Measurements from ENCODE around the gene ESR1. TPM values are rescaled to one million over a fixed set of nuclear protein-coding genes. Genes with fewer than 3 reads are reported as not detected.

Gene ESR1
- total RNA-seq, 1 experiment from 2014 or later = not detected

GRCh38 chr6:151961809-151962208 lies 154.3 kb downstream of the ESR1 start:
- no peak overlapping the region for H3K4me2 ChIP-seq (ENCODE audit: insufficient read depth, insufficient read length, low read length)
- no peak overlapping the region for H4K8ac ChIP-seq (replicated peaks; ENCODE audit: insufficient read length, low read depth, low read length)
- DNase-seq = no peak
- H3K18ac ChIP-seq (ENCODE audit: insufficient read length, low read depth, low read length) = no peak overlapping the region
- no peaks in the 10 kb centered on the region for H3K79me2 ChIP-seq (ENCODE audit: insufficient read depth, low read length)
- no peak overlapping the region for H3K27ac Mint-ChIP-seq
- no peaks in the 10 kb centered on the region for H3K23me2 ChIP-seq (ENCODE audit: insufficient read length, low read depth, low read length, poor library complexity, severe bottlenecking)
- no peaks in the 10 kb centered on the region for H3K4me1 Mint-ChIP-seq
- H3K56ac ChIP-seq (ENCODE audit: insufficient read length, low read depth, low read length) = no peak overlapping the region
- H2AFZ ChIP-seq (ENCODE audit: low read length) = no peak overlapping the region
- H3K23ac ChIP-seq (ENCODE audit: insufficient read length, low read depth, low read length) = no peak overlapping the region
- H3K9ac ChIP-seq (ENCODE audit: extremely low read depth, insufficient read length, low read length) = no peak overlapping the region
- no peak overlapping the region for H2BK15ac ChIP-seq (ENCODE audit: low read depth, low read length)
- no peak overlapping the region for H2BK20ac ChIP-seq (ENCODE audit: low read depth, low read length, poor library complexity, severe bottlenecking)
- no peaks in the 10 kb centered on the region for H3K79me1 ChIP-seq (ENCODE audit: insufficient read depth, low read depth, low read length, poor library complexity, severe bottlenecking)
- H2BK5ac ChIP-seq (ENCODE audit: insufficient read length, low read length) = no peak overlapping the region
- H3K9me3 Mint-ChIP-seq = no peaks in the 10 kb centered on the region
- no peak overlapping the region for H4K5ac ChIP-seq (ENCODE audit: insufficient read length, low read depth, low read length)
- H3K36me3 Mint-ChIP-seq (ENCODE audit: insufficient read depth in 1 of 3, low read depth in 3 of 3) = no peaks in the 10 kb centered on the region
- no peak overlapping the region for H3T11ph ChIP-seq (ENCODE audit: low read length)
- no peak overlapping the region for H3K27ac ChIP-seq (ENCODE audit: insufficient read length, low read depth, low read length)
- no peaks in the 10 kb centered on the region for H4K20me1 ChIP-seq (ENCODE audit: control insufficient read depth, insufficient read depth, insufficient read length)
- H2BK12ac ChIP-seq (ENCODE audit: insufficient read length, low read depth, low read length) = no peak overlapping the region
- no peak overlapping the region for H4K91ac ChIP-seq (ENCODE audit: insufficient read length, low read depth, low read length)
- no peak overlapping the region for H2BK120ac ChIP-seq (ENCODE audit: low read depth, low read length, poor library complexity, severe bottlenecking)
- no peak overlapping the region for H3K14ac ChIP-seq (ENCODE audit: insufficient read depth, low read length)
- H3K4me1 ChIP-seq (ENCODE audit: insufficient read depth, low read length) = no peaks in the 10 kb centered on the region
- H3K4me3 Mint-ChIP-seq = no peak overlapping the region
- TF ChIP-seq CTCF (conservative IDR thresholded peaks at IDR 0.05) = no peak
- no CpG with 5 or more reads among the region's 5 CpGs for WGBS (ENCODE audit: extremely low coverage, insufficient read length, low lambda C conversion rate)
- H3K4ac ChIP-seq (ENCODE audit: low read depth, low read length) = no peak overlapping the region
- no peak overlapping the region for H2AK5ac ChIP-seq (ENCODE audit: insufficient read length, low read length)
- no peaks in the 10 kb centered on the region for H3K27me3 ChIP-seq (ENCODE audit: insufficient read depth, low read length)
- no peaks in the 10 kb centered on the region for H3K9me3 ChIP-seq (ENCODE audit: control insufficient read depth, low read depth, low read length)
- no peaks in the 10 kb centered on the region; the same call in 1 of the 2 replicates for H3K27me3 Mint-ChIP-seq (ENCODE audit: low read depth)
